HG03159 (cell line): ENCODE measurements around the gene ZNG1C.
"Not testable (repeated sequence)": the region's sequence is repeated elsewhere in the genome, so short reads cannot be mapped to it uniquely, and the experiment has no call there.

Source experiments
- ATAC-seq: cut with Tn5 transposase; IDR thresholded peaks from one replicate; pipeline ENCODE4 v1.9.1; 2021; ENCODE audit warnings: mild to moderate bottlenecking, moderate library complexity; ENCODE audit not compliant: unreplicated experiment

The ZNG1C gene

DNA sequence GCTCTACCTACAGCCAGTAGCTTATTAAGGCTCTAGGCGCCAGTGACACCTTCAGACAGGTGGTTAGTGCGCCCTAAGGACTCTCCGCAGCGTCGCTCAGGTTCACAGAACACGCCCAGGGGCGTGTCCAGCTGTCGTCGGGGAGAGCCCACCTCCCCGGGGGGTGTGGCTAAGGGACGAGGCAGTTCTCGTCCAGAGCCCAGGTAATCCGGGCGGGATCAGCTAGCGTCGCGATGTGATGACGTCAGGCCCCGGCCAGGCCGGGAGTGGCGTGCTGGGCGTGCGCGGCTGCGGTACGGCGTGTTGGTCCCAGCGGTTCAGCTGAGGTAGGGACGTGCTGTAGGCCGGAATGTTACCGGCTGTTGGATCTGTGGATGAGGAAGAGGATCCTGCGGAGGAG lies at the start of gene ZNG1C:
ZNG1C (plus strand) TSS at position 301 of the 400 bp plus-strand sequence; CDS start at position 350, 49 bp downstream.
- not testable (repeated sequence) for ATAC-seq

DNA sequence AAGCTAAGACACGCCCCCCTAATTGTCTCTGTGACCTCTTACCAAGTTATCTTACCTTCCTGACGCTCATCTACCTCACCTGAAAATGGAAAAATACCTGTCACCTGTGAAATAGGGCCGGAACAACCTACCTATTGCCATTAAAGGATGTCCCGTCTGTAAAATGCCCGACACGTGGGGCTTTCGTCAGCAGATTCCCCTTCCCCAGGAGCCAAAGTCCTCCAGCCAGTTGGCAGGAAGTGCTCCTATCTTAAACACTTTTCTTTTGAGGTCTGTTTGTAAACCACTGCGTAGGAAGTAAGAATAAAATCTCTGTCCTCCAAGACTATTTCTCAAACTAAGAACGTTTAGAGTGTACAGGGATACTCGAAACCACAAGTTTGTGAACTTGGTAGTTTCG lies 654 bp downstream of the ZNG1C start:
- ATAC-seq, result not testable (repeated sequence)

- not testable (repeated sequence) for ATAC-seq
Observed at GRCh38 chr9:68281041-68281440, 39.3 kb downstream of the ZNG1C start.

GRCh38 chr9:68302567-68302966 lies 60.8 kb downstream of the ZNG1C start, which contains the start of gene FOXD4L3:
Gene FOXD4L3 (plus strand): TSS chr9:68302867. CDS start chr9:68302952, 85 bp downstream.
- not testable (repeated sequence) for ATAC-seq

DNA sequence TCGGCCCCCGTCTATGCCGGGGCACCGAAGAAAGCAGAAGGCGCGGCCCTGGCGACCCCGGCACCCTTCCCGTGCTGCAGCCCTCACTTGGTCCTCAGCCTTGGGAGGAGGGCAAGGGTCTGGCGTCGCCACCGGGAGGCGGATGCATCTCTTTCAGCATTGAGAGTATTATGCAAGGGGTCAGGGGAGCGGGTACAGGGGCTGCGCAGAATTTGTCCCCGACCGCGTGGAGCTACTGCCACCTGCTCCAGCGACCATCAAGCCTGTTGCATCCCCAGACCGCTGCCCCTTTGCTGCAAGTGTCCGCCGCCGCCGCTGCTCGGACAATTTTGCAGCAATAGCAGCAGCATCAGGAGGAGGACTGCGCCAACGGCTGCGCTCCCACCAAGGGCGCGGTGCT lies 62.0 kb downstream of the ZNG1C start:
- ATAC-seq, result not testable (repeated sequence)

DNA sequence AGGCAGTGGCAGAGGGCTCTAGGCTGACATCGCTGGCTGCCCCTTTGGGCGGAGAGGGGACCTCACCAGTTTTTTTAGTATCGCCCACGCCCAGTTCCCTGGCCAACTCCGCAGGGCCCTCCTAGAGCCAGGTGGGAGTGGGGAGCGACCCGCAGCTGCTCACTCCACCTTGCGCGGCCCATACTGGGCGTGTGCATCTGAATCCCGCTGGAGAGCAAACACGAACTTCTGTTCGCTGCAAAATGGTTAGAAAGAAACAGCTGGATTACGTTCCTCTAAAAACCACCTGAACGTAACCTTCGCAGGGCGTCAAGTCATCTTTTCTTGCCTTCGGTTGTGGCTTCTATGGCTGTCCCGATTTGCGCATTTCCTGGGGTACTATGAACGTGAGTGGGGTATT lies 62.4 kb downstream of the ZNG1C start:
- not testable (repeated sequence) for ATAC-seq

DNA sequence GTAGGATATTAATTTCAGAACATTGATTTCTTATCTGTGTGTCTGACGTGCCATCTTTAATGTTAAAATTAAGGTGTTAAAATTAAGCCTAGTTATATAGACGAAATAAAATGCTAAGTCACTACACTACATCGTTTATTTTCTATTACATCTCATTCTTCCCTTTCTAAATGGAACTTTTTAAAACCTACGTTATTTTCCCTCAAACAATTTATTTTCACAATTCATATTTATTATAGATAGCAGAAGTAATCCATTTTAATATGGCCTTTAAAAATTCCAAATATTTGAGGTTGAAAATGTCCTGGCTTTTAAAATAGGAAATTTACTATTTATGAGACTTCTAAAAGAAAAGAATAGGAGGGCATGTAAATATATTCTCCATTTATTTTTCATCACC lies 63.0 kb downstream of the ZNG1C start:
- ATAC-seq, result not testable (repeated sequence)

DNA sequence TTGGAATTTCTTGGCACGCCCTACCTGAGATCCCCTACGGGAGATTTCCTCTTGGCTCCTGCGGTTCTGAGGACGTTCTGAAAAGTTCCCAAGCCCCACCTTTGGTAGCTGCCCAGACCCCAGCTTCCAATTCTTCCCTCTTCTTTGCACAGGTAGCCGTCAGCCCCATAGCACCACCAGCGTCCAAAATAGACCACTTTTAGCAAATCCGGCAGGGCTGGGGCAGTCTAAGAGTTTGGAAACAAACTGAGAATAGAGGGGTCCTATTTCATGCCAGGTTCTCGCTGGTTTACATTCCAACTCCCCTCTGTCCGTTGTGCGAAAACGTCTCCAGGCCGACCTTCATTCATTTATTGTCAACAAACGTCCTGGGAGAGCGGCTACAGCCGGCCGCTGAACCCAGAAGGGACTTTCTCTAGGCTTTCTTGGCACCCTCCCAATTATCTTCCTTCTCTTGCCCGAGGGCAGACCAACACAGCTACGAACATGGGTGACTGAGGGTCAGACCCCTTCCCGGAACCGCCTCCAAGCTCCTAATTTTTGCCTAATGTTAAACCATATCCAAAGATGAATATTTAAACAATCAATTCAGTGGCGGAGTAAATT lies 64.0 kb downstream of the ZNG1C start:
- not testable (repeated sequence) for ATAC-seq

GRCh38 chr9:68306391-68306964 lies 64.7 kb downstream of the ZNG1C start:
- not testable (repeated sequence) for ATAC-seq

- ATAC-seq, result not testable (repeated sequence)
Observed at GRCh38 chr9:68307127-68307526, 65.3 kb downstream of the ZNG1C start.

- ATAC-seq, result not testable (repeated sequence)
Observed at GRCh38 chr9:68307654-68308053, 65.9 kb downstream of the ZNG1C start.

DNA sequence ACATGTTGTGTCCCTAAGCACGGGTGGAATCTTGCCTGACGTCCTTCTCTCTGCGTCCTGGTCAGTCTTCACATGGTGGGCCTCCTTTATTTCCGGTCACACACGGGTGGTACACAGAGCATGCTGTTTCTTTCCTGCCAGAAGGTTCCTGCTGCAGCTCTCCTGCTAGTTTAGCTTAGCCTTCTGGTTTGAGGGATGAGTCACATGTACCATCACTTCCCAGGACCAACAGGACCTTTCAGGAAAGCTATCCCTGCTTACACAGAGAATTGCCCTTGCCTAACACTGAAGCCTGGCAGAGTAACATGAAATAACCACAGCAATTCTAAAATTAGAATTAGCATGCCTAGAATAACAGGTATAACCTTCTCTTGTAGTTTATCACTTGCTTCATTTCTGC lies 69.4 kb downstream of the ZNG1C start:
- not testable (repeated sequence) for ATAC-seq

GRCh38 chr9:68318209-68318608 lies 76.4 kb downstream of the ZNG1C start:
- ATAC-seq, result not testable (repeated sequence)

DNA sequence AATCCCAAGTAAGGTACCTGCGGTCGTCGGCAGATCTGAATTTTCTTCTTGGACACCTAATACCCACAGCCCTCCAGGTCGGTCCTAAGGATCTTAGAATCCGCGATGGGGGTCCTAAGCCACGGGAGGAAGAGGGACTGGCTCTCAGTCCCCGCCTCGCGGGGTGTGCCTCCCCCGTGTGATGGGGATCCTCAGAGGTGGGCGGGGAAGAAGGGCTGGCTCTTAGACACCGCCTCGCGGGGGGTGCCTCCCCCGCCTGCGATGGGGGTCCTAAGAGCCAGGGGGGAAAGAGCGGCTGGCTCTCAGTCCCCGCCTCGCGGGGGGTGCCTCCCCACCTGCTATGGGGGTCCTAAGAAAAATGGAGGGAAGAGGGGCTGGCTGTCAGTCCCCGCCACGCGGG lies 82.0 kb downstream of the ZNG1C start:
- ATAC-seq, result not testable (repeated sequence)

DNA sequence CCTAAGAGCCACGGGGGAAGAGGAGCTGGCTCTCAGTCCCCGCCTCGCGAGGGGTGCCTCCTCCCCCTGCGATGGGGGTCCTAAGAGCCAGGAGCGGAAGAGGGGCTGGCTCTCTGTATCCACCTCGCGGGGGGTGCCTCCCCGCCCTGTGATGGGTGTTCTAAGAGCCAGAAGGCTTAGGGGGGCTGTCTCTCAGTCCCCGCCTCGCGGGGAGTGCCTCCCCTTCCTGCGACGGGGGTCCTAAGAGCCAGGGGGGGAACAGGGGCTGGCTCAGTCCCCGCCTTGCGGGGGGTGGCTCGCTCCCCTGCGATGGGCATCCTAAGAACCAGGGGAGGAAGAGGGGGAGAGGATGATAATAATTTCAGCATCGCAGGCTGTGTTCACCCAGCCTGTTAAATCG lies 82.7 kb downstream of the ZNG1C start:
- not testable (repeated sequence) for ATAC-seq

GRCh38 chr9:68329106-68329505 lies 87.3 kb downstream of the ZNG1C start:
- ATAC-seq, result not testable (repeated sequence)

- not testable (repeated sequence) for ATAC-seq
Observed at GRCh38 chr9:68330531-68331173, 88.9 kb downstream of the ZNG1C start.

GRCh38 chr9:68332122-68332521 lies 90.3 kb downstream of the ZNG1C start:
- ATAC-seq, result not testable (repeated sequence)

- ATAC-seq, result not testable (repeated sequence)
Observed at GRCh38 chr9:68335935-68336334, 94.2 kb downstream of the ZNG1C start.

GRCh38 chr9:68336639-68337339 lies 95.0 kb downstream of the ZNG1C start:
- not testable (repeated sequence) for ATAC-seq

GRCh38 chr9:68338000-68338399 lies 96.2 kb downstream of the ZNG1C start:
- not testable (repeated sequence) for ATAC-seq
